Prostate gland (tissue), 2 donors: ENCODE data around the gene MIF.

Experiments
- CTCF ChIP-seq, 4 experiments: fragments of 200-600 bp in 2 of 4; fragments of 450-650 bp in 2 of 4; sonication (generic) in 2 of 4; IDR thresholded peaks; 1 replicate in 3 of 4; 2 replicates in 1 of 4; pipeline ENCODE4 v1.5.1; 2016 to 2019; ENCODE audit warnings: antibody characterized with exemption in 4 of 4, mild to moderate bottlenecking in 2 of 4, moderate library complexity in 2 of 4
- POLR2A ChIP-seq: fragments of 450-650 bp; IDR thresholded peaks from one replicate; pipeline ENCODE4 v1.6.1; 2016; ENCODE audit warnings: antibody characterized with exemption, mild to moderate bottlenecking

DNA sequence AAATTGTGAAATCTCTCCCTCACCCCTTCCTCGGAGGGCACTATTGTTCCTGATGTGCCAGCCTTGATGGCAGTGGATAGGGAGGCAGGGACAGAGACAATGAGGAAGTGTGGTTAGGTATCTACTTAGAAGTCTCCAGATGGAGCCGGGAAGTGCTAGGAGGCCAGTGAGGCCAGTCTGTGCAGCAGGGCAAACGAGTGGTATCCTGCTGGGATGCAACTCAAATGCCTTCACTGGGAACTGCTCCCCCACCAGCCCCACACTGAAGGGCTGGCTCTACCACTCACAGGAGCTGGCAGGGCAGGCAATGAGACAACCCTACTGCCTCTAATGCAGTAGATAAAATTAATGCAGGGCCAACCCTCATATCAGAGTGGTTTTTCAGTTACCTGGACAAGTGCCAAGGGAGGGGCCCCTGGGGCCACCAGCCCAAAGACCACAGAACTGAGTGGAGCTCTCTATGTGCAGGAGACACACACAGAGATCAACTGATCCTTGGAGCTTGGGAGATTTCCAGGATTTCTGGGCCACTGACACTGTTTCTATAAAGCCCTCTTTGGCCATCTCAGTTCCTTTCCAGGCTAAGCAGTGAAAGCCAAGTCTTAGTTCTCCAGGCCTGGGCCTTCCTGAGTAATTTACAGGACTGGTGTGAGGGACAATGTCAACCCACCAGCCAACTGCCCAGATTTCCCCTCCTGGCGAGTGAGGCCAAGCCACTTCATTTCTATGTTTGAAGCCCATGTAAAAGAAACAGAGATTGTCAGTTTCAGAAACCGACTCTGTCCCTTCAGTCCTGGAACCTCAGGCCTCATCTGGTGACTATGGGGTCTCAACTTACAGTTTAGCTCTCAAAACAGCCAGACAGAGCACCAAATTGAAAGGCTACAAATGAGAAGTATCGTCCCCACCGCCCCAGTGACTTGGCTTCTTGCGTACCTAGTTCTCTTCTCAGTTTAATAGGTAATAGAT lies 4.1 kb downstream of the MIF start:
- TF ChIP-seq CTCF (IDR thresholded peaks at IDR 0.05) (no peak), POLR2A (no peak)
